B cell (primary cell): ENCODE measurements around the gene FHL1. TPM values are rescaled to one million over a fixed set of nuclear protein-coding genes. Genes with fewer than 3 reads are reported as not detected.
A peak's percentile ranks its signal among the peaks of the same experiment; 100 is the strongest.

Experiments
- ATAC-seq: fragments of 200-7000 bp; cut with Tn5 transposase; one replicate; pipeline ENCODE4 v1.10.0; 2021; ENCODE audit warnings: low read depth, mild to moderate bottlenecking, moderate number of reproducible peaks, moderate library complexity
- CTCF ChIA-PET: fragments of 350-600 bp; sonication (Branson Sonifier 250); formaldehyde crosslinking; loops from one replicate; lab custom pipeline; 2021; ENCODE audit warnings: antibody characterized with exemption, inconsistent platforms; lab: Charles Lee
- POLR2A ChIA-PET: fragments of 350-600 bp; sonication (Branson Sonifier 250); formaldehyde crosslinking; loops from one replicate; lab custom pipeline; 2021; ENCODE audit warnings: antibody characterized with exemption; lab: Charles Lee
- DNase-seq: peaks from one replicate; pipeline ENCODE4 v3.0.0; 2013
- H2AFZ ChIP-seq: 2 replicates; pipeline ENCODE4 v1.6.1; 2012; ENCODE audit warnings: mild to moderate bottlenecking, low read depth, low read length; ENCODE audit not compliant: insufficient read depth, poor library complexity, severe bottlenecking
- H3K27ac ChIP-seq, 2 donors: 1 replicate in 1 of 2; 2 replicates in 1 of 2; pipeline ENCODE4 v1.5.1; 2012 to 2013; ENCODE audit warnings: low read length in 2 of 2, mild to moderate bottlenecking in 2 of 2, moderate library complexity in 1 of 2
- H3K27me3 ChIP-seq, 4 experiments: fragments of 200-600 bp in 1 of 4; sonication (generic) in 1 of 4; replicated peaks in 1 of 4; 1 replicate in 2 of 4; 2 replicates in 2 of 4; pipeline versions ENCODE4 v1.6.1 to v1.7.0; 2013 to 2016; ENCODE audit warnings: low read length in 3 of 4, mild to moderate bottlenecking in 2 of 4, mixed read lengths in 1 of 4, moderate library complexity in 1 of 4; ENCODE audit not compliant: insufficient read depth in 4 of 4, control insufficient read depth in 3 of 4; ENCODE audit errors: control extremely low read depth in 1 of 4
- H3K36me3 ChIP-seq, 2 experiments: replicated peaks in 1 of 2; 1 replicate in 1 of 2; 2 replicates in 1 of 2; pipeline versions ENCODE4 v1.6.1 to v1.7.1; 2013; ENCODE audit warnings: low read length in 1 of 2; ENCODE audit not compliant: insufficient read depth in 2 of 2, control insufficient read depth in 1 of 2; ENCODE audit errors: control extremely low read depth in 1 of 2, extremely low read depth in 1 of 2
- H3K4me1 ChIP-seq, 2 donors: fragments of 200-600 bp in 1 of 2; sonication (generic) in 1 of 2; 1 replicate in 1 of 2; 2 replicates in 1 of 2; pipeline versions ENCODE4 v1.5.1 to v1.6.1; 2013 to 2017; ENCODE audit warnings: low read length in 2 of 2; ENCODE audit not compliant: control insufficient read depth in 2 of 2, insufficient read depth in 2 of 2
- H3K4me2 ChIP-seq: replicated peaks from 2 replicates; pipeline ENCODE3; 2012; ENCODE audit warnings: mild to moderate bottlenecking, low read depth, low read length; ENCODE audit not compliant: poor library complexity, severe bottlenecking
- H3K4me3 ChIP-seq, 5 experiments: fragments of 200-600 bp in 1 of 5; sonication (generic) in 1 of 5; 1 replicate in 3 of 5; 2 replicates in 2 of 5; pipeline versions ENCODE4 v1.5.1 to v1.7.0; 2011 to 2016; ENCODE audit warnings: low read length in 4 of 5, mild to moderate bottlenecking in 4 of 5, low read depth in 2 of 5, control low read depth in 1 of 5, moderate library complexity in 1 of 5; ENCODE audit not compliant: insufficient read depth in 1 of 5; ENCODE audit errors: control extremely low read depth in 1 of 5, extremely low read depth in 1 of 5
- H3K79me2 ChIP-seq: fragments of 200-600 bp; sonication (generic); one replicate; pipeline ENCODE4 v1.6.0; 2016; ENCODE audit warnings: low read length; ENCODE audit not compliant: control insufficient read depth, insufficient read depth
- H3K9ac ChIP-seq: fragments of 200-600 bp; sonication (generic); 2 replicates; pipeline ENCODE4 v1.6.1; 2017; ENCODE audit warnings: mild to moderate bottlenecking, low read length, moderate library complexity
- H3K9me3 ChIP-seq, 3 donors: one replicate each; pipeline versions ENCODE4 v1.6.1 to v1.7.1; 2013; ENCODE audit warnings: low read length in 2 of 3; ENCODE audit not compliant: control insufficient read depth in 2 of 3, insufficient read depth in 1 of 3; ENCODE audit errors: control extremely low read depth in 1 of 3
- H4K20me1 ChIP-seq: 2 replicates; pipeline ENCODE4 v1.6.0; 2012; ENCODE audit warnings: mild to moderate bottlenecking, low read length; ENCODE audit not compliant: insufficient read depth, control insufficient read depth, poor library complexity, severe bottlenecking
- H3K27ac Mint-ChIP-seq: one replicate; pipeline ENCODE4 v1.8.0; 2021; ENCODE audit warnings: mixed read lengths
- H3K27me3 Mint-ChIP-seq: one replicate; pipeline ENCODE4 v1.8.0; 2021; ENCODE audit warnings: mixed read lengths
- H3K4me1 Mint-ChIP-seq: one replicate; pipeline ENCODE4 v1.8.0; 2021; ENCODE audit warnings: mixed read lengths
- H3K4me3 Mint-ChIP-seq: one replicate; pipeline ENCODE4 v1.8.0; 2021; ENCODE audit warnings: mixed read lengths
- H3K9me3 Mint-ChIP-seq: one replicate; pipeline ENCODE4 v1.8.0; 2022; ENCODE audit warnings: mixed read lengths; ENCODE audit not compliant: insufficient read depth
- EZH2 ChIP-seq: IDR thresholded peaks from 2 replicates; pipeline ENCODE4 v1.6.1; 2012; ENCODE audit warnings: borderline replicate concordance, low read depth, mild to moderate bottlenecking, moderate library complexity, low read length; ENCODE audit not compliant: insufficient read depth, poor library complexity, severe bottlenecking
- WGBS: methylation state at CpG from one replicate; pipeline ENCODE4 v1.1.5; 2013; ENCODE audit warnings: missing lambda C conversion rate; ENCODE audit not compliant: insufficient coverage; 5-methylcytosine and 5-hydroxymethylcytosine counted together
- intact Hi-C: fragments of 100-400 bp; cut with micrococcal nuclease; formaldehyde crosslinking; loops from one replicate; pipeline ENCODE4 v1.10.0; 2022
- polyA plus RNA-seq: library from polyadenylated mRNA; depleted of rRNA; stranded (reverse); fragments of >200 nt; gene quantifications from 2 replicates; pipeline ENCODE4 v1.2.3, GENCODE V29; 2012
- total RNA-seq, 2 donors: library from RNA; stranded (reverse); fragments of 120-200 nt in 1 of 2; gene quantifications; 1 replicate in 1 of 2; 2 replicates in 1 of 2; pipeline versions ENCODE4 v1.2.3 to v1.2.4, GENCODE V29; 2013 to 2022
- TF ChIP-seq, protein P1 (sequence below): fragments of 200-600 bp; IDR thresholded peaks from one replicate; pipeline ENCODE4 v1.8.0; 2022; ENCODE audit warnings: antibody characterized with exemption, mild to moderate bottlenecking

The FHL1 gene
- total and polyA plus RNA-seq, 2 donors (not counting 1 experiment from before 2014, with no cell fraction given) = 6.7 to 8.0 TPM

DNA sequence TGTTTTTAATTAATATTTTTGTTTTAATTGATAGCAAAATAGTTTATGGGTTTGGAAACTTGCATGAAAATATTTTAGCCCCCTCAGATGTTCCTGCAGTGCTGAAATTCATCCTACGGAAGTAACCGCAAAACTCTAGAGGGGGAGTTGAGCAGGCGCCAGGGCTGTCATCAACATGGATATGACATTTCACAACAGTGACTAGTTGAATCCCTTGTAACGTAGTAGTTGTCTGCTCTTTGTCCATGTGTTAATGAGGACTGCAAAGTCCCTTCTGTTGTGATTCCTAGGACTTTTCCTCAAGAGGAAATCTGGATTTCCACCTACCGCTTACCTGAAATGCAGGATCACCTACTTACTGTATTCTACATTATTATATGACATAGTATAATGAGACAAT lies 63.5 kb downstream of the FHL1 start:
- Mint-ChIP-seq H3K9me3 (no peaks in the 10 kb centered on the region), H3K27ac (no peak overlapping the region), H3K4me1 (peaks cover 36% of the 10 kb centered on the region), H3K27me3 (no peaks in the 10 kb centered on the region), H3K4me3 (no peak overlapping the region)
- intact Hi-C loops = loop anchor here (10.0 kb wide), 1 partner anchor 46 kb away; no protein-coding TSS in a partner anchor
- Histone ChIP-seq H3K36me3 (peaks cover 0 to 3% of the 10 kb centered on the region in 2 experiments), H3K4me3 (peak overlapping the region in 3 of 5 experiments; percentile 17 to 53 (median 36)), H3K27ac (no peak overlapping the region), H3K4me1 (peaks cover 31 to 41% of the 10 kb centered on the region in 2 donors), H3K79me2 (no peaks in the 10 kb centered on the region), H3K4me2 (peak overlapping the region; percentile 69), H3K9me3 (no peaks in the 10 kb centered on the region), H4K20me1 (no peaks in the 10 kb centered on the region), H3K9ac (peak overlapping the region; percentile 39), H2AFZ (no peak overlapping the region), H3K27me3 (no peaks in the 10 kb centered on the region)
- ATAC-seq (no peak), DNase-seq (no peak)
- ChIA-PET POLR2A (interaction anchor here (0.6 kb wide), 1 partner anchor 16 kb away, joined by 3 read pairs; no protein-coding TSS in a partner anchor), CTCF (interaction anchor here (1.0 to 3.1 kb wide), 2 partner anchors 15 to 182 kb away, joined by 3 to 34 read pairs; no protein-coding TSS in a partner anchor)
- WGBS = no CpG with 5 or more reads among the region's 5 CpGs
- no peak for TF ChIP-seq EZH2
- TF ChIP-seq, protein P1, sequence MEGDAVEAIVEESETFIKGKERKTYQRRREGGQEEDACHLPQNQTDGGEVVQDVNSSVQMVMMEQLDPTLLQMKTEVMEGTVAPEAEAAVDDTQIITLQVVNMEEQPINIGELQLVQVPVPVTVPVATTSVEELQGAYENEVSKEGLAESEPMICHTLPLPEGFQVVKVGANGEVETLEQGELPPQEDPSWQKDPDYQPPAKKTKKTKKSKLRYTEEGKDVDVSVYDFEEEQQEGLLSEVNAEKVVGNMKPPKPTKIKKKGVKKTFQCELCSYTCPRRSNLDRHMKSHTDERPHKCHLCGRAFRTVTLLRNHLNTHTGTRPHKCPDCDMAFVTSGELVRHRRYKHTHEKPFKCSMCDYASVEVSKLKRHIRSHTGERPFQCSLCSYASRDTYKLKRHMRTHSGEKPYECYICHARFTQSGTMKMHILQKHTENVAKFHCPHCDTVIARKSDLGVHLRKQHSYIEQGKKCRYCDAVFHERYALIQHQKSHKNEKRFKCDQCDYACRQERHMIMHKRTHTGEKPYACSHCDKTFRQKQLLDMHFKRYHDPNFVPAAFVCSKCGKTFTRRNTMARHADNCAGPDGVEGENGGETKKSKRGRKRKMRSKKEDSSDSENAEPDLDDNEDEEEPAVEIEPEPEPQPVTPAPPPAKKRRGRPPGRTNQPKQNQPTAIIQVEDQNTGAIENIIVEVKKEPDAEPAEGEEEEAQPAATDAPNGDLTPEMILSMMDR = no peak

DNA sequence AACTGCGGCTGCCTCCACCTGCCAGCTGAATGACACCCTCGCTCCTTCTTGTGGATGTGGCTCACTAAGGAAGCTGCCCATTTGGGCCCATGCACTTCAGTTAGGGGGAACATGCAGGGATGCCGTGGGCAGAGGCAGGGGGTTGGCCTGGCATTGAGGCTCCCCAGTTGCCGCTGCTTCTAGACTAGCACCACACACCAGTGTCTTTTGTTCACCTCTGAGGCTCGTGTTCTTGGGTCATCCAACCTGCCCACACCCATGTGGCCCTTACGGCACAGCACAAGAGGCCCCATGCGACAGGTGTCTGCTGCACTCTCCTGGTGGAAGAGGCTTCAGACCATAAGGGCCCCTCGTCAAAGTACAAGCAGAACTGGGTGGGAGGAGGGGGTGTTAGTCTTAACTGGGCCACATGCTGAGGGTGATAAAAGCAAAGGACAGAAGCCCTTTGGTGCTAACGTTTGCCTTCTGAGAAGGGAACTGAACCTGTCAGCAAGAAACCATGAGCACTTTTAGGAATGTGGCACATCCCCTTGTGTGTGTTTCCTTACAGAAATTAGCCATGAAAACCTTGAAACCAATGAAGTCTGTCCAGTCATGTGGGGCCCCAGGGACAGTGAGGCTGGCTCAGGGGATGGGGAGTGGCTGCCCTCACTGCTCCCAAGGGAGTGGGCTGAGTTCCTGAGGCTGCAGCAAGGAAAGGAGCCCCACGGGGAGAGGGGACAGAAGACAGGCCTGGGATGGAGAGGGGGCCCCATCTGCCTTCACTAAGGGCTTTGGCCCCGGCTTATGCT lies 64.6 kb downstream of the FHL1 start:
- Mint-ChIP-seq H3K27ac (no peak overlapping the region), H3K4me1 (peaks cover 36% of the 10 kb centered on the region), H3K4me3 (no peak overlapping the region), H3K27me3 (no peaks in the 10 kb centered on the region), H3K9me3 (no peaks in the 10 kb centered on the region)
- TF ChIP-seq, protein P1 = no peak
- TF ChIP-seq EZH2 = no peak
- H3K9me3 ChIP-seq = no peaks in the 10 kb centered on the region
- no peaks in the 10 kb centered on the region for H3K27me3 ChIP-seq
- ATAC-seq (no peak), DNase-seq (peak; percentile 6)
- 63% methylated on average over 4 of the region's 11 CpGs for WGBS
- no peaks in the 10 kb centered on the region for H4K20me1 ChIP-seq
- ChIA-PET CTCF (interaction anchor here (3.1 kb wide), 1 partner anchor 183 kb away, joined by 34 read pairs; no protein-coding TSS in a partner anchor), POLR2A (no interaction called here)
- H2AFZ ChIP-seq = no peak overlapping the region
- H3K4me3 ChIP-seq = no peak overlapping the region
- no peaks in the 10 kb centered on the region for H3K79me2 ChIP-seq
- no peak overlapping the region for H3K27ac ChIP-seq
- intact Hi-C loops = loop anchor here (10.0 kb wide), 1 partner anchor 47 kb away; no protein-coding TSS in a partner anchor
- peaks cover 31 to 41% of the 10 kb centered on the region in 2 donors for H3K4me1 ChIP-seq
- no peak overlapping the region for H3K4me2 ChIP-seq
- H3K9ac ChIP-seq = no peak overlapping the region
- peaks cover 0 to 3% of the 10 kb centered on the region in 2 experiments for H3K36me3 ChIP-seq
